ENCODE data around the gene TMEM131. TPM values are rescaled to one million over a fixed set of nuclear protein-coding genes. Genes with fewer than 3 reads are reported as not detected.

TMEM131 gene
- total and polyA plus RNA-seq, 2 of the 8 experiments (the other 6 are each of a cell fraction or from before 2014, with no cell fraction given) = 9.7 to 22.9 TPM

- TF ChIP-seq, protein P1, sequence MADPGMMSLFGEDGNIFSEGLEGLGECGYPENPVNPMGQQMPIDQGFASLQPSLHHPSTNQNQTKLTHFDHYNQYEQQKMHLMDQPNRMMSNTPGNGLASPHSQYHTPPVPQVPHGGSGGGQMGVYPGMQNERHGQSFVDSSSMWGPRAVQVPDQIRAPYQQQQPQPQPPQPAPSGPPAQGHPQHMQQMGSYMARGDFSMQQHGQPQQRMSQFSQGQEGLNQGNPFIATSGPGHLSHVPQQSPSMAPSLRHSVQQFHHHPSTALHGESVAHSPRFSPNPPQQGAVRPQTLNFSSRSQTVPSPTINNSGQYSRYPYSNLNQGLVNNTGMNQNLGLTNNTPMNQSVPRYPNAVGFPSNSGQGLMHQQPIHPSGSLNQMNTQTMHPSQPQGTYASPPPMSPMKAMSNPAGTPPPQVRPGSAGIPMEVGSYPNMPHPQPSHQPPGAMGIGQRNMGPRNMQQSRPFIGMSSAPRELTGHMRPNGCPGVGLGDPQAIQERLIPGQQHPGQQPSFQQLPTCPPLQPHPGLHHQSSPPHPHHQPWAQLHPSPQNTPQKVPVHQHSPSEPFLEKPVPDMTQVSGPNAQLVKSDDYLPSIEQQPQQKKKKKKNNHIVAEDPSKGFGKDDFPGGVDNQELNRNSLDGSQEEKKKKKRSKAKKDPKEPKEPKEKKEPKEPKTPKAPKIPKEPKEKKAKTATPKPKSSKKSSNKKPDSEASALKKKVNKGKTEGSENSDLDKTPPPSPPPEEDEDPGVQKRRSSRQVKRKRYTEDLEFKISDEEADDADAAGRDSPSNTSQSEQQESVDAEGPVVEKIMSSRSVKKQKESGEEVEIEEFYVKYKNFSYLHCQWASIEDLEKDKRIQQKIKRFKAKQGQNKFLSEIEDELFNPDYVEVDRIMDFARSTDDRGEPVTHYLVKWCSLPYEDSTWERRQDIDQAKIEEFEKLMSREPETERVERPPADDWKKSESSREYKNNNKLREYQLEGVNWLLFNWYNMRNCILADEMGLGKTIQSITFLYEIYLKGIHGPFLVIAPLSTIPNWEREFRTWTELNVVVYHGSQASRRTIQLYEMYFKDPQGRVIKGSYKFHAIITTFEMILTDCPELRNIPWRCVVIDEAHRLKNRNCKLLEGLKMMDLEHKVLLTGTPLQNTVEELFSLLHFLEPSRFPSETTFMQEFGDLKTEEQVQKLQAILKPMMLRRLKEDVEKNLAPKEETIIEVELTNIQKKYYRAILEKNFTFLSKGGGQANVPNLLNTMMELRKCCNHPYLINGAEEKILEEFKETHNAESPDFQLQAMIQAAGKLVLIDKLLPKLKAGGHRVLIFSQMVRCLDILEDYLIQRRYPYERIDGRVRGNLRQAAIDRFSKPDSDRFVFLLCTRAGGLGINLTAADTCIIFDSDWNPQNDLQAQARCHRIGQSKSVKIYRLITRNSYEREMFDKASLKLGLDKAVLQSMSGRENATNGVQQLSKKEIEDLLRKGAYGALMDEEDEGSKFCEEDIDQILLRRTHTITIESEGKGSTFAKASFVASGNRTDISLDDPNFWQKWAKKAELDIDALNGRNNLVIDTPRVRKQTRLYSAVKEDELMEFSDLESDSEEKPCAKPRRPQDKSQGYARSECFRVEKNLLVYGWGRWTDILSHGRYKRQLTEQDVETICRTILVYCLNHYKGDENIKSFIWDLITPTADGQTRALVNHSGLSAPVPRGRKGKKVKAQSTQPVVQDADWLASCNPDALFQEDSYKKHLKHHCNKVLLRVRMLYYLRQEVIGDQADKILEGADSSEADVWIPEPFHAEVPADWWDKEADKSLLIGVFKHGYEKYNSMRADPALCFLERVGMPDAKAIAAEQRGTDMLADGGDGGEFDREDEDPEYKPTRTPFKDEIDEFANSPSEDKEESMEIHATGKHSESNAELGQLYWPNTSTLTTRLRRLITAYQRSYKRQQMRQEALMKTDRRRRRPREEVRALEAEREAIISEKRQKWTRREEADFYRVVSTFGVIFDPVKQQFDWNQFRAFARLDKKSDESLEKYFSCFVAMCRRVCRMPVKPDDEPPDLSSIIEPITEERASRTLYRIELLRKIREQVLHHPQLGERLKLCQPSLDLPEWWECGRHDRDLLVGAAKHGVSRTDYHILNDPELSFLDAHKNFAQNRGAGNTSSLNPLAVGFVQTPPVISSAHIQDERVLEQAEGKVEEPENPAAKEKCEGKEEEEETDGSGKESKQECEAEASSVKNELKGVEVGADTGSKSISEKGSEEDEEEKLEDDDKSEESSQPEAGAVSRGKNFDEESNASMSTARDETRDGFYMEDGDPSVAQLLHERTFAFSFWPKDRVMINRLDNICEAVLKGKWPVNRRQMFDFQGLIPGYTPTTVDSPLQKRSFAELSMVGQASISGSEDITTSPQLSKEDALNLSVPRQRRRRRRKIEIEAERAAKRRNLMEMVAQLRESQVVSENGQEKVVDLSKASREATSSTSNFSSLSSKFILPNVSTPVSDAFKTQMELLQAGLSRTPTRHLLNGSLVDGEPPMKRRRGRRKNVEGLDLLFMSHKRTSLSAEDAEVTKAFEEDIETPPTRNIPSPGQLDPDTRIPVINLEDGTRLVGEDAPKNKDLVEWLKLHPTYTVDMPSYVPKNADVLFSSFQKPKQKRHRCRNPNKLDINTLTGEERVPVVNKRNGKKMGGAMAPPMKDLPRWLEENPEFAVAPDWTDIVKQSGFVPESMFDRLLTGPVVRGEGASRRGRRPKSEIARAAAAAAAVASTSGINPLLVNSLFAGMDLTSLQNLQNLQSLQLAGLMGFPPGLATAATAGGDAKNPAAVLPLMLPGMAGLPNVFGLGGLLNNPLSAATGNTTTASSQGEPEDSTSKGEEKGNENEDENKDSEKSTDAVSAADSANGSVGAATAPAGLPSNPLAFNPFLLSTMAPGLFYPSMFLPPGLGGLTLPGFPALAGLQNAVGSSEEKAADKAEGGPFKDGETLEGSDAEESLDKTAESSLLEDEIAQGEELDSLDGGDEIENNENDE (IDR thresholded peaks at IDR 0.05; ENCODE audit: insufficient replicate concordance, low read length) = no peak
- no peak for TF ChIP-seq SUZ12 (IDR thresholded peaks at IDR 0.05; ENCODE audit: low read length)
- no peak for TF ChIP-seq CHD2 (IDR thresholded peaks at IDR 0.05; ENCODE audit: low read length)
- no peak for TF ChIP-seq HDAC2 (IDR thresholded peaks at IDR 0.05; ENCODE audit: borderline replicate concordance in 1 of 2, low read depth in 2 of 2, low read length in 2 of 2)
- TF ChIP-seq PHF8 (conservative IDR thresholded peaks at IDR 0.05; ENCODE audit: low read depth, low read length) = no peak
- TF ChIP-seq NRF1 (IDR thresholded peaks at IDR 0.05; ENCODE audit: low read depth, low read length) = no peak
- no peak for TF ChIP-seq FOSL1 (IDR thresholded peaks at IDR 0.05; ENCODE audit: insufficient read depth, low read depth, low read length)
- TF ChIP-seq SP4 (IDR thresholded peaks at IDR 0.05; ENCODE audit: low read length) = no peak
- no peak for TF ChIP-seq RXRA (IDR thresholded peaks at IDR 0.05; ENCODE audit: insufficient read depth, low read depth, low read length)
- no peak for TF ChIP-seq CREB1 (IDR thresholded peaks at IDR 0.05)
- TF ChIP-seq SP1 (IDR thresholded peaks at IDR 0.05; ENCODE audit: low read depth, low read length) = no peak
These were observed 33.4 kb upstream of the TMEM131 start (continued) for GRCh38 chr2:98028931-98029717.

All from H1 (cell line).